IPS DF 4.7 (cell line): Measurements from ENCODE around the gene RMI2.

Experiments used
- DNase-seq: peaks from one replicate; pipeline ENCODE4 v3.0.0-alpha.2; 2013; ENCODE audit warnings: low spot score; ENCODE audit errors: extremely low read depth

The RMI2 gene

DNA sequence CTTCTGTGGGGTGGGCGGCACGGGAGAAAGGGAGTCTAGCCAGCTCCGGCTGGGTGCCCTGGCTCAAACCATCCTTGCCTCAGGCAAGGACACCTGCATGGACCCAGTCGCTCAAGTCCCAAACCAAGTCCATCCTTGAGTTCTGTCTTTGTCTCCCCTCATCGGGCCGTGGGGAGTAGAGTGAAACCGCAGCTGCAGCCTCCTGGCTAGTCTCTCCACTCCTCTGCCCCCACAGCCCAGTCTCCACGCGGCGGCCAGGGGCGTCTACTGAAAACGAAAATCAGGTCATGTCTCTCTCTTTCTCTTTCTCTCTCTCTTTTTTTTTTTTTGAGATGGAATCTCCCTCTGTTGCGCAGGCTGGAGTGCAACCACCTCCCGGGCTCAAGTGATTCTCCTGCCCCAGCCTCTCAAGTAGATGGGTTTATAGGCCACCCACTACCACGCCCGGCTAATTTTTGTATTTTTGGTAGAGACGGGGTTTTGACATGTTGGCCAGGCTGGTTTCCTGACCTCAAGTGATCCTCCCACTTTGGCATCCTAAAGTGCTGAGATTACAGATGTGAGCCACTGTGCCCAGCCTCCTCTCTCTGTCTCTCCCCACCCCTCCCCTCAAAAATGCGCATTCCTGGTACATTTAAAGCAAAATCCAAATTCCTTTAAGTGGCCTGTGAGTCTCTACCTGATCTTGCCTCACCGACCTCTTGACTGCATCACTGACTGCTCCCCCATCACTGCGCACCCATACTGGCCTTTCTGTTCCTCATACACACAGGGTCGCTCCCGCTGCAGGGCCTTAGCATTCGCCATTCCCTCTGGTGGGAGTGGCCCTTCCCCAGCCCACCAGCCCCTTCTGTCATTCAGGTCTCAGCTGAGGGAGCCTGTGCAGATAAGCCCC lies 17.7 kb upstream of the RMI2 start:
- no peak for DNase-seq

GRCh38 chr16:11328172-11329070 lies 16.8 kb upstream of the RMI2 start:
- peak; percentile 88 for DNase-seq

DNA sequence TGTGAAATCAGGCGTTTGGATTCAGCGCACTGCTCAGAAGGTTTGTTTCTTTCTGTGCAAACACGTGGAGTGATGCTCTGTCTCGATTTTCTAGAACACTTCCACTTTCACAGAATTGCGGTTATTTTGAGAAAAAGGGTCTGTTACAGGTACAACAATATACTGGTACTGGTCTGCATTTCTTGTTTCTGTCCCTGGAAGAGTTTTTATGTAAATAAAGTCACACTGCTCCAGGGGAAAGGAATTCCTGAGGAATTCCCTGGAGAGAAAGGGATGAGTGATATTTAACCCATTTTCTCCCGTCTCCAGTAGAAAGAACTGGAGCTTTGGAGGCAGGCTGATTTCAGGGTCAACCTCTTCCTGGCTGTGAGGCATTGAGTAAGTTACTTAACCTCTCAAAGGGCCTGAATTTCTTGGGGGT lies 16.2 kb upstream of the RMI2 start:
- no peak for DNase-seq

- DNase-seq: no peak
Observed at GRCh38 chr16:11329891-11330290, 15.4 kb upstream of the RMI2 start.

- DNase-seq: no peak
Observed at GRCh38 chr16:11330526-11331237, 14.6 kb upstream of the RMI2 start.

DNA sequence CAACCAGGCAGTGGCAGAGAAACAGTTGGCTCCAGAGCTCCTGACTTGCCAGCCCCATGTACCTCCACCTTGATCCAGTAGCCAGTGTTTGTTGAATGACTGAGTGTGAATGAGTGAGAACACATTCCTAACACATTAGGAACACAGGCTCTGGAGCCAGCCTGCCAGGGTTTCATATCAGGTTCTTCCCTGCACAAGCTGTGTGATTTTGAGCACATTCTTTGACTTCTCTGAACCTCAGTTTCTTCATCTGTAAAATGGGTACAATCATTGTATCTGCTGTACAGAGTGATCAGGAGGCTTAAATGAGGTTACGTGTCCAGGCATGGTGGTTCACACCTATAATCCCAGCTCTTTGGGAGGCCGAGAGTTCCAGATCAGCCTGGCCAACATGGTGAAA lies 13.3 kb upstream of the RMI2 start:
- no peak for DNase-seq

- DNase-seq: no peak
Observed at GRCh38 chr16:11333010-11333409, 12.2 kb upstream of the RMI2 start.

DNA sequence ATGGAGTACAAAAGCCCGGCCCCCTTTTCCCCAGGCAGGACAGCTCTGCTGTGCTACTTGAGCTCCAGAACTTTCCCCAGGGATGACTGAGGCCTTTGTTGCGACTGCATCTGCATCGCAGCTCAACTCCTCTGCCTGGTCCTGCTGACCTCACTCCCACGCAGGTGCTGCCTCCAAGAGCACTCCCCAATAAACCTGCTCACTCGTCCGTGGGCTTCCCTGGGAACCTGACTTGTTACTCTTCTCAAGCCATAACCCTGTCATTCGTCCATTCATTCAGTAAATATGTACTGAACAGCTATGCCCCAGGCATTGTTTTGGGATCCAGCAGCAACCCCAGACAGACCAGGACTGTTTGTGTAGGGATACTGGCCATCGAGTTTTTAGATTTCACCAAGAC lies 11.6 kb upstream of the RMI2 start:
- no peak for DNase-seq

GRCh38 chr16:11334831-11335404 lies 10.3 kb upstream of the RMI2 start:
- no peak for DNase-seq

GRCh38 chr16:11339075-11339474 lies 6.2 kb upstream of the RMI2 start:
- no peak for DNase-seq

GRCh38 chr16:11340710-11341109 lies 4.5 kb upstream of the RMI2 start:
- no peak for DNase-seq

GRCh38 chr16:11341371-11341770 lies 3.9 kb upstream of the RMI2 start:
- no peak for DNase-seq

DNA sequence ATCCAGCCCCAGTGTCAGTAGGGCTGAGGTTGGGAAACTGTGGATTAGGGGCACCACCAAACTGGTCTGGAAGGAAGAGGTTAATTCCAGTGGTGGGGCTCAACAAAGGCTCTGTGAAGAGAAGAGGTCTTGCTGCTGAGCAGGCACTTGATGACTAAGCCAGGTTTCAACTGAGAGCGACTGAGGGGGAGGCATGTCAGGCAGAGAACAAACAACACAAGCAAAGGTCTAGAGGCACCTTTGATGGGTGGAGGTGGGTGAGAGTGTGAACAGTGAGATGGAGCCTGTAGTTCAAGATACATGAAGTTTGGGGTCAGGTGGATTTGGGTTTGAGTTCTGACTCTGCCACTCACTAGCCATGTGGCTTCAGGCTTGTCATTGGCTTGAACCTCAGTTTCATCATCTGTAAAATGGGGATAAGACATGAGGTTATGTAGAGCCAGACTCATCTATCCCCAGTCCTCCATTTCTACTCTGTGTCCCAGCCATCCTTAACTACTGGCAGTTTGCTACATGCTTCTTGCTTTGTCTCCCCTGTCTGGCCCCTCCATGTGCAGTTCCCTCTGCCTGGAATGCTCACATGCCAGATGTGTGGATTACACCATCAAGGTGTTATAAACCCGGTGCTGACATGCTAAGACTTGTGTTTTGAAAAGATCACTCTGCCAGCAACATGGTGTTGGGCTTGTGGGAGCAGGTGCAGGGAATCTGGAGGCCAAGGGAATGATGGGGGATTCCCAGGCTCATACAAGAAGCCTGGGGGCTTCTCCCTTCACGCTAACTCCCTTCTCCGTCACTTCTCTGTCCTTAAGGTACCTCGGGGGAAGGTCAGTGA lies 3.0 kb upstream of the RMI2 start:
- DNase-seq: no peak

- no peak for DNase-seq
Observed at GRCh38 chr16:11346700-11347319, 1.6 kb downstream of the RMI2 start.

DNA sequence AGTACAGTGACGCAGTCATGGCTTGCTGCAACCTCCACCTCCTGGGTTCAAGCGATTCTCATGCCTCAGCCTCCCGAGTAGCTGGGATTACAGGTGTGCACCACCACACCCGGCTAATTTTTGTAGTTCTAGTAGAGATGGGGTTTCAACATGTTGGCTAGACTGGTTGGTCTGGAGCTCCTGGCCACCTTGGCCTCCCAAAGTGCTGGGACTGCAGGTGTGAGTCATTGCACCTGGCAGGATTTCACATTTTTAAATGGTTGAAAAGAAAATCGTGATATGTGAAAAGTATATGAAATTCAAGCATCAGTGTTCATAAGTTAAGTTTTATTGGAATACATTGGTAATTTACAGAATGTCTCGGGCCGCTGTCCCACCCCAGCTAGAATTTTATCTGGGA lies 2.6 kb downstream of the RMI2 start:
- DNase-seq: no peak

GRCh38 chr16:11348737-11349598 lies 3.7 kb downstream of the RMI2 start:
- DNase-seq: no peak

DNA sequence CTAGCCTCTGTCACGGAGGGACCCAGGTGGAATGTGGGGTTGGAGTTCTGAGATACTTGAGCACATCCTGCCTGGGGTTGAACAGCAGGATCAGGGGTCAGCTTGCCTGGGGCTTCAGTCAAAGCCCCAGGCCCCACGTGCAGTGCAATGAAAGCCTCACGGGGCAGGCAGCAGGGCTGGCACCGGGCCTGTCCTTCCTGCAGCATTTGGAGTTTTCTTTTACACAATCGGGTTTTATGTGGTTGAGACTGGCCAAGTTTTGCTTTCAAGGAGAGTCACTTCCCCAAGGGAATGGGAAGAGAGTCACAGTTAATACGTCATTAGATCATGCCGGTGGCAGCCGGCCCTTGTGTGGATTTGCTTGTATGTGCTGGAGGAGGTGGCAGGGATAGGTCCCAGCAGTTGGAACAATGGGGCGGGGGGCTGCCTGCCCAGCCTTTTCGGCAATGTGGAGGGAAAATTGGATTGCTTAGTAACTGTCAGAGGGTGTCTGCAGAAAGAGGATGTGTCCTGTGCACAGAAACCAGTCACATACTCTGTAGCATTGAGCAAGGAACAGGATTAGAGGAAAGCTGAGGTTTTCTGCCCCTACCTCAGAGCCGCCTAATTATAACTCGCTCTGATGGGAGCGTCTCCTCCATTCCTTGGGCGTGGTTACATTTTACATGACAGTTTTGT lies 4.5 kb downstream of the RMI2 start:
- DNase-seq: no peak

GRCh38 chr16:11350519-11350918 lies 5.3 kb downstream of the RMI2 start:
- DNase-seq: no peak
